Endothelial cell of umbilical vein (primary cell): ENCODE data around the gene LIN7A. TPM values are rescaled to one million over a fixed set of nuclear protein-coding genes. Genes with fewer than 3 reads are reported as not detected.

Experiments
- BruUV-seq: library from RNA; stranded (reverse); fragments of 400-500 nt; replicated peaks from 2 replicates; lab custom pipeline; 2021; lab: Mats Ljungman, UMichigan
- CTCF ChIA-PET: fragments of 300-600, 350-600 bp; sonication (Branson Sonifier 250); formaldehyde crosslinking; loops from one replicate; lab custom pipeline; 2021; ENCODE audit warnings: antibody characterized with exemption, inconsistent platforms; lab: Charles Lee
- POLR2A ChIA-PET: fragments of 300-600, 350-600 bp; sonication (Branson Sonifier 250); formaldehyde crosslinking; loops from one replicate; lab custom pipeline; 2021; ENCODE audit warnings: antibody characterized with exemption, inconsistent platforms; lab: Charles Lee
- DNase-seq: peaks from one replicate; pipeline ENCODE4 v3.0.0-alpha.2; 2011; ENCODE audit warnings: low read depth, low spot score
- FAIRE-seq: peaks from 2 replicates; lab custom pipeline; 2011; peaks lifted over from hg19 to GRCh38; lab: Jason Lieb, UNC
- H2AFZ ChIP-seq: 2 replicates; pipeline ENCODE4 v1.6.0; 2012; ENCODE audit warnings: low read depth, low read length, control low read depth, inconsistent platforms
- H3K27ac ChIP-seq: 2 replicates; pipeline ENCODE4 v1.5.1; 2011; ENCODE audit warnings: low read depth, mild to moderate bottlenecking, control low read depth, low read length, moderate library complexity; ENCODE audit not compliant: insufficient read depth
- H3K27me3 ChIP-seq, 2 experiments: 2 replicates each; pipeline versions ENCODE4 v1.6.0 to v1.6.1; 2011; ENCODE audit warnings: low read length in 2 of 2, mixed read lengths in 1 of 2; ENCODE audit not compliant: control insufficient read depth in 2 of 2, insufficient read depth in 2 of 2
- H3K36me3 ChIP-seq, 2 experiments: 2 replicates in 1 of 2; 3 replicates in 1 of 2; pipeline ENCODE4 v1.5.1; 2011; ENCODE audit warnings: low read length in 2 of 2, mild to moderate bottlenecking in 1 of 2, moderate library complexity in 1 of 2; ENCODE audit not compliant: control insufficient read depth in 2 of 2, insufficient read depth in 2 of 2; ENCODE audit errors: extremely low read depth in 1 of 2
- H3K4me1 ChIP-seq: 3 replicates; pipeline ENCODE4 v1.5.1; 2011; ENCODE audit warnings: mild to moderate bottlenecking, low read length; ENCODE audit not compliant: control insufficient read depth, insufficient read depth; ENCODE audit errors: extremely low read depth
- H3K4me2 ChIP-seq: 2 replicates; pipeline ENCODE4 v1.6.1; 2011; ENCODE audit warnings: low read length, control low read depth, mixed read lengths; ENCODE audit not compliant: insufficient read depth
- H3K4me3 ChIP-seq, 3 experiments: fragments of 200-600 bp in 1 of 3; sonication (generic), shearing (Covaris generic) in 1 of 3; replicated peaks in 1 of 3; 2 replicates each; pipeline ENCODE4 v1.5.1; 2011 to 2016; ENCODE audit warnings: control low read depth in 3 of 3, low read length in 3 of 3, mild to moderate bottlenecking in 2 of 3, inconsistent platforms in 1 of 3, low read depth in 1 of 3, moderate library complexity in 1 of 3; ENCODE audit not compliant: insufficient read depth in 1 of 3
- H3K79me2 ChIP-seq: 2 replicates; pipeline ENCODE4 v1.6.0; 2012; ENCODE audit warnings: low read length, inconsistent platforms; ENCODE audit not compliant: control insufficient read depth, insufficient read depth
- H3K9ac ChIP-seq: replicated peaks from 2 replicates; pipeline ENCODE3; 2011; ENCODE audit warnings: low read length, control low read depth; ENCODE audit not compliant: insufficient read depth; ENCODE audit errors: extremely low read depth
- H3K9me1 ChIP-seq: replicated peaks from 3 replicates; pipeline ENCODE4 v1.6.0; 2011; ENCODE audit warnings: mild to moderate bottlenecking, low read length; ENCODE audit not compliant: control insufficient read depth, insufficient read depth; ENCODE audit errors: extremely low read depth
- H3K9me3 ChIP-seq: replicated peaks from 2 replicates; pipeline ENCODE4 v1.5.1; 2012; ENCODE audit warnings: low read length, inconsistent platforms; ENCODE audit not compliant: control insufficient read depth, insufficient read depth
- H4K20me1 ChIP-seq: replicated peaks from 2 replicates; pipeline ENCODE3; 2011; ENCODE audit warnings: mild to moderate bottlenecking, low read length; ENCODE audit not compliant: control insufficient read depth, insufficient read depth; ENCODE audit errors: extremely low read depth
- EZH2 ChIP-seq: IDR thresholded peaks from 2 replicates; pipeline ENCODE4 v1.6.1; 2012; ENCODE audit warnings: borderline replicate concordance, low read depth, mild to moderate bottlenecking, moderate library complexity, low read length, inconsistent platforms; ENCODE audit not compliant: severe bottlenecking
- FOS ChIP-seq: IDR thresholded peaks from 2 replicates; pipeline ENCODE4 v1.6.1; 2011; ENCODE audit warnings: mild to moderate bottlenecking, low read length, moderate library complexity, borderline replicate concordance; ENCODE audit not compliant: insufficient read depth
- GATA2 ChIP-seq: IDR thresholded peaks from 2 replicates; pipeline ENCODE4 v1.7.0; 2011; ENCODE audit warnings: low read depth, mild to moderate bottlenecking, moderate library complexity, mixed read lengths, low read length; ENCODE audit not compliant: insufficient read length, insufficient read depth
- JUN ChIP-seq: IDR thresholded peaks from 2 replicates; pipeline ENCODE4 v1.6.1; 2011; ENCODE audit warnings: borderline replicate concordance, low read depth; ENCODE audit not compliant: insufficient read length, insufficient read depth
- MYC ChIP-seq: IDR thresholded peaks from one replicate; pipeline ENCODE4 v1.6.1; 2011; ENCODE audit warnings: mild to moderate bottlenecking, low read depth, low read length
- POLR2A ChIP-seq: IDR thresholded peaks from 2 replicates; pipeline ENCODE4 v1.6.1; 2012; ENCODE audit warnings: low read depth, mild to moderate bottlenecking, control low read depth, low read length
- POLR2AphosphoS5 ChIP-seq: IDR thresholded peaks from 2 replicates; pipeline ENCODE4 v1.6.1; 2012; ENCODE audit warnings: low read depth, mild to moderate bottlenecking, control low read depth, low read length, moderate library complexity; ENCODE audit not compliant: insufficient read depth
- dilution Hi-C: fragments of 300-500 bp; cut with MboI; formaldehyde crosslinking; loops from one replicate; pipeline ENCODE4 v1.15.0; 2019; ENCODE audit warnings: low sequenced_read_pairs; ENCODE audit not compliant: extremely low pct_ligation_motif_present
- intact Hi-C: fragments of 100-400 bp; cut with micrococcal nuclease; formaldehyde crosslinking; loops from one replicate; pipeline ENCODE4 v1.10.0; 2022
- polyA plus RNA-seq, 4 experiments: library from polyadenylated mRNA; depleted of rRNA in 3 of 4; stranded (reverse) in 3 of 4; unstranded in 1 of 4; fragments of >200 nt; gene quantifications; 2 replicates each; pipeline versions ENCODE4 v1.2.1 to v1.2.3, GENCODE V29; 2011 to 2012; ENCODE audit warnings: missing spikeins in 1 of 4
- total RNA-seq: library from RNA; stranded (reverse); gene quantifications from 2 replicates; pipeline ENCODE4 v1.2.3, GENCODE V29; 2021
- TF ChIP-seq, protein P1 (sequence below), 2 donors: IDR thresholded peaks; 1 replicate in 1 of 2; 2 replicates in 1 of 2; pipeline ENCODE4 v1.5.1; 2011; ENCODE audit warnings: low read length in 2 of 2, mild to moderate bottlenecking in 2 of 2, moderate library complexity in 2 of 2, control low read depth in 1 of 2, inconsistent platforms in 1 of 2, low read depth in 1 of 2; ENCODE audit not compliant: insufficient read depth in 1 of 2; ENCODE audit errors: extremely low read depth in 1 of 2
- TF ChIP-seq, protein P2 (sequence below): IDR thresholded peaks from 2 replicates; pipeline ENCODE4 v1.6.1; 2011; ENCODE audit not compliant: insufficient read depth, insufficient read length

LIN7A gene
- total and polyA plus RNA-seq, 2 donors (not counting 3 experiments of a cell fraction or from before 2014, with no cell fraction given), result 1.6 to 4.3 TPM

DNA sequence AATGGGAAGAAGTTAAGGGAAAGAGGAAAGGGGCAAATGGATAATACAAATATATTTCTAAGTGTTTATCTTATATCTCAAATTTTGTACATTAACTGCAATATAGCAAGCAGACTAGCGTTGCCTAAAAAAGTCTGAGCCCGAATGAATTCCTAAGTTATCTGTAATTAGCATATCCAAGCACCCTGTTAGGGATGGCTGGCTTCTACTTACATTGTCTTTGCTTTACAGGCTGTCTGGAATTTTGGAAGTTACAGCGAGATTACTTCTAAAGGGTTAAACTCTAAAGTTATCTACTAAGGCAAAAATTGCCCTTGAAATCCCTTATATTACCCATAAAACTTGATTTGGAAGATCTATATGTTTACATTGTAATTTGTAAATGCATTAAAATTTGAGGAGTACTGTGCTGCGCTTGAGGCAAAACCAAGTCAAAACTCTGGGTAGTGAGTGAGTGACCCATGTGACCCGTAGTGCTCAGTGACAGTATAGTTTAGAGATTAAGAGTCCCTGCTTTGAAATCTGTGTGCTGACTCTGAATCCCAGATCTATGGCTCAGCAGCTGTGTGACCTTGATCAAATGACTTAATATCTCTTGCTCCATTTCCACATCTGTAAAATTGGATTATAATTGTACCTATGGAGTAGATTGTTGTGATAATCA, 17.3 kb upstream of the LIN7A start:
- H3K9me3 ChIP-seq, result no peaks in the 10 kb centered on the region
- FAIRE-seq (no peak), DNase-seq (no peak)
- BruUV-seq, result no TSS peak
- no peaks in the 10 kb centered on the region for H3K4me1 ChIP-seq
- ChIA-PET POLR2A (no interaction called here), CTCF (no interaction called here)
- dilution Hi-C loops (no loop called here), intact Hi-C loops (no loop called here)
- H3K9me1 ChIP-seq, result no peaks in the 10 kb centered on the region
- TF ChIP-seq JUN (no peak), MYC (no peak), FOS (no peak), POLR2A (no peak), GATA2 (no peak), EZH2 (no peak), POLR2AphosphoS5 (no peak)
- TF ChIP-seq, protein P1, sequence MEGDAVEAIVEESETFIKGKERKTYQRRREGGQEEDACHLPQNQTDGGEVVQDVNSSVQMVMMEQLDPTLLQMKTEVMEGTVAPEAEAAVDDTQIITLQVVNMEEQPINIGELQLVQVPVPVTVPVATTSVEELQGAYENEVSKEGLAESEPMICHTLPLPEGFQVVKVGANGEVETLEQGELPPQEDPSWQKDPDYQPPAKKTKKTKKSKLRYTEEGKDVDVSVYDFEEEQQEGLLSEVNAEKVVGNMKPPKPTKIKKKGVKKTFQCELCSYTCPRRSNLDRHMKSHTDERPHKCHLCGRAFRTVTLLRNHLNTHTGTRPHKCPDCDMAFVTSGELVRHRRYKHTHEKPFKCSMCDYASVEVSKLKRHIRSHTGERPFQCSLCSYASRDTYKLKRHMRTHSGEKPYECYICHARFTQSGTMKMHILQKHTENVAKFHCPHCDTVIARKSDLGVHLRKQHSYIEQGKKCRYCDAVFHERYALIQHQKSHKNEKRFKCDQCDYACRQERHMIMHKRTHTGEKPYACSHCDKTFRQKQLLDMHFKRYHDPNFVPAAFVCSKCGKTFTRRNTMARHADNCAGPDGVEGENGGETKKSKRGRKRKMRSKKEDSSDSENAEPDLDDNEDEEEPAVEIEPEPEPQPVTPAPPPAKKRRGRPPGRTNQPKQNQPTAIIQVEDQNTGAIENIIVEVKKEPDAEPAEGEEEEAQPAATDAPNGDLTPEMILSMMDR (IDR thresholded peaks at IDR 0.05; ENCODE audit: extremely low read depth in 1 of 2, insufficient read depth in 1 of 2, low read depth in 1 of 2, low read length in 2 of 2), result no peak
- TF ChIP-seq, protein P2, sequence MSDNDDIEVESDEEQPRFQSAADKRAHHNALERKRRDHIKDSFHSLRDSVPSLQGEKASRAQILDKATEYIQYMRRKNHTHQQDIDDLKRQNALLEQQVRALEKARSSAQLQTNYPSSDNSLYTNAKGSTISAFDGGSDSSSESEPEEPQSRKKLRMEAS, result no peak
- no peak overlapping the region for H3K9ac ChIP-seq
- no peaks in the 10 kb centered on the region for H3K36me3 ChIP-seq
- no peak overlapping the region for H3K4me3 ChIP-seq
- no peaks in the 10 kb centered on the region for H3K27me3 ChIP-seq
- H4K20me1 ChIP-seq, result no peaks in the 10 kb centered on the region
- H3K79me2 ChIP-seq, result no peaks in the 10 kb centered on the region
- H3K4me2 ChIP-seq, result no peak overlapping the region
- H2AFZ ChIP-seq, result no peak overlapping the region
- no peak overlapping the region for H3K27ac ChIP-seq
